Upper lobe of left lung (tissue), 6 donors: ENCODE measurements around the gene CCDC87. TPM values are rescaled to one million over a fixed set of nuclear protein-coding genes. Genes with fewer than 3 reads are reported as not detected.

Experiments
- ATAC-seq, 2 donors: fragments of 200-7000 bp; cut with Tn5 transposase; one replicate each; pipeline ENCODE4 v1.9.1; 2022; ENCODE audit warnings: mild to moderate bottlenecking in 2 of 2, moderate library complexity in 2 of 2; ENCODE audit not compliant: low FRiP score in 2 of 2
- DNase-seq, 2 donors: peaks; one replicate each; pipeline ENCODE4 v3.0.0-alpha.2; 2019 to 2020
- H3K27ac ChIP-seq, 4 donors: fragments of 200-600 bp; sonication (generic); one replicate each; pipeline ENCODE4 v1.5.1; 2016 to 2019
- H3K27me3 ChIP-seq, 4 donors: fragments of 200-600 bp; sonication (generic); one replicate each; pipeline ENCODE4 v1.5.1; 2017 to 2019
- H3K36me3 ChIP-seq, 4 donors: fragments of 200-600 bp; sonication (generic); one replicate each; pipeline ENCODE4 v1.5.1; 2016 to 2019
- H3K4me1 ChIP-seq, 4 donors: fragments of 200-600 bp; sonication (generic); one replicate each; pipeline ENCODE4 v1.5.1; 2018 to 2019
- H3K4me3 ChIP-seq, 4 donors: fragments of 200-600 bp; sonication (generic); one replicate each; pipeline ENCODE4 v1.5.1; 2017 to 2019; ENCODE audit warnings: mild to moderate bottlenecking in 2 of 4, moderate library complexity in 1 of 4
- H3K9me3 ChIP-seq, 4 donors: fragments of 200-600 bp; sonication (generic); one replicate each; pipeline ENCODE4 v1.5.1; 2018 to 2019
- EP300 ChIP-seq, 4 donors: sonication (generic); formaldehyde crosslinking; IDR thresholded peaks; one replicate each; pipeline ENCODE4 v1.5.1; 2017; ENCODE audit warnings: antibody characterized with exemption in 4 of 4, control low read depth in 2 of 4
- POLR2A ChIP-seq, 4 donors: fragments of 450-650 bp; IDR thresholded peaks; one replicate each; pipeline ENCODE4 v1.5.1; 2016 to 2017; ENCODE audit warnings: antibody characterized with exemption in 4 of 4, mild to moderate bottlenecking in 2 of 4
- POLR2AphosphoS5 ChIP-seq, 2 donors: sonication (generic); formaldehyde crosslinking; IDR thresholded peaks; one replicate each; pipeline ENCODE4 v1.5.1; 2017; ENCODE audit warnings: antibody characterized with exemption in 2 of 2
- WGBS, 2 donors: methylation state at CpG; one replicate each; pipeline ENCODE4 v1.1.5; 2017 to 2018; 5-methylcytosine and 5-hydroxymethylcytosine counted together
- total RNA-seq, 6 donors: library from RNA; depleted of rRNA in 4 of 6; stranded (reverse); fragments of >200 nt in 4 of 6; gene quantifications; one replicate each; pipeline versions ENCODE4 v1.1.0 to v1.2.1, GENCODE V29; 2016 to 2021
- TF ChIP-seq, protein P1 (sequence below), 6 experiments: fragments of 450-650 bp in 4 of 6; fragments of 200-600 bp in 2 of 6; sonication (generic) in 2 of 6; IDR thresholded peaks; one replicate each; pipeline ENCODE4 v1.5.1; 2016 to 2019; ENCODE audit warnings: antibody characterized with exemption in 6 of 6
- donor health status: DM: no; HTN: no; CAD: no; lungs with moderate emphysema.
- donor health status: DM: no; HTN: yes; CAD: no; lungs with severe emphysema.

The CCDC87 gene
- total RNA-seq, 6 donors from 2014 or later, result 0.20 to 4.2 (median 0.44) TPM; not detected in 1

DNA sequence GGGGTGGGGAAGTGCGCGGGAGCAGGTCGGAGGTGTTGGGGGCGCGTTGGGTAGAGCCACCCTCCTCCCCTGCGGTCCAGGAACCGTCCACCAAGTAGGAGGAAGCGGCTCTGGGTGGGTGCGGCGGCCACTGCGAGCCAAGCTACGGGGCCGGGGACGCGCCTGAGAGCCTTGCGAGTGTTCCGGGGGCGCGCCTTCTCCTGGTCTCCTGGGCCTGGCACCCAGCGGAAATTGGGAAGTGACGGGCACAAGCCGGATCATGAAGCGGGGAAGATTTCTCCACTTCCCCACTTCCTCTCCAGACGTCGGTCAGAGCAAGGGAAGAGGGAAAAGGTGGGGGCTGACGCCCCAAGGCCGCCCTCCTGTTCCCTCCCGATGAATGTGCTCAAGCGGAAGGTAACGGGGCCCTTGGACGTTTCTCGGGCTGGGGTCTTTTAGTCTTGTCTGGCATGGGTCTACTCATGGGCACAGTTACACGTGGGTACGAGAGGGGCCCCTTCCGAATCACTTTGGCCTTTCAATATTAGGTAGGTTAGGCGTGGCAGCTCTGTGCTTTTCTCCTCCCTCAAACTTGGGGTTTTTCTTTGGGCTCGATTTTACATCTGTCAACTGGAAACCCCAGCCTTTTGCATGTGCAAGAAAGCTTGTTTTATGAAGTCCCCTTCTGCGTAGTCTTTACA is 24.4 kb upstream of the CCDC87 start:
- Histone ChIP-seq H3K4me1 (peaks cover 46 to 58% (median 50%) of the 10 kb centered on the region in 4 donors), H3K36me3 (peaks cover 0 to 16% (median 0%) of the 10 kb centered on the region in 4 donors), H3K27ac (peak overlapping the region; percentile 95 to 97 (median 96)), H3K27me3 (no peaks in the 10 kb centered on the region), H3K4me3 (peak overlapping the region; percentile 62 to 88 (median 77)), H3K9me3 (no peaks in the 10 kb centered on the region)
- DNase-seq (peak in 1 of 2 donors; percentile 91), ATAC-seq (peak; percentile 70 to 81)
- TF ChIP-seq POLR2A (IDR thresholded peaks at IDR 0.05), result peak in 1 of 4 donors; percentile 9
- no peak for TF ChIP-seq EP300 (IDR thresholded peaks at IDR 0.05)
- peak in 1 of 2 donors; percentile 9 for TF ChIP-seq POLR2AphosphoS5 (IDR thresholded peaks at IDR 0.05)
- WGBS, 2 donors, result 0% methylated on average over 13 to 31 of the region's 38 CpGs

DNA sequence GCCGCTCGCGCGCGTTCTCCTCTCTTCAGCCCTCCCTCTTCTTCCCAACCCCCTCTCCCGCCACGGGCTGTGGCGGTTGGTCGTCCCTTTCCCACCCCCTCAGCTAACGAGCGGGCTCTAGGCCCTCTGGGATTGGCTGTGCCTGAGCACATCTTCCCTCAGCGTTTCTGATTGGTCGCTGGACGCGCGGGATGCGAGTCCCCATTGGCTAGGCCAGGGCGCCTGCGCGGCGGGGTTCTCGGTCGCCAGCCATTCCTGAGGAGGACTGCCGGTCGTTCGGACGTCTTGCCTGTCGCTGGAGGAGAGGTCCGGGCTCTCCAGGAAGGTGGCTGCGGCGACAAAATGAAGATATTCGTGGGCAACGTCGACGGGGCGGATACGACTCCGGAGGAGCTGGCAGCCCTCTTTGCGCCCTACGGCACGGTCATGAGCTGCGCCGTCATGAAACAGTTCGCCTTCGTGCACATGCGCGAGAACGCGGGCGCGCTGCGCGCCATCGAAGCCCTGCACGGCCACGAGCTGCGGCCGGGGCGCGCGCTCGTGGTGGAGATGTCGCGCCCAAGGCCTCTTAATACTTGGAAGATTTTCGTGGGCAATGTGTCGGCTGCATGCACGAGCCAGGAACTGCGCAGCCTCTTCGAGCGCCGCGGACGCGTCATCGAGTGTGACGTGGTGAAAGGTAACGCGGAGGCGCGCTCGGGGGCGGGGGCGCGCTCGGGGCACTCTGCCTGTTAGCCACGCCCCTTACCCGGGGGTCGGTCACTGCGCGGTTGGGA is 23.7 kb upstream of the CCDC87 start, which contains the start of gene RBM14:
Gene RBM14 (plus strand): TSS at position 252 of the 776 bp plus-strand sequence. CDS start 91 bp downstream, at position 343.
- H3K4me1 ChIP-seq, result peaks cover 40 to 50% (median 44%) of the 10 kb centered on the region in 4 donors
- WGBS, 2 donors, result 0 to 1% methylated on average over 20 to 37 of the region's 90 CpGs

DNA sequence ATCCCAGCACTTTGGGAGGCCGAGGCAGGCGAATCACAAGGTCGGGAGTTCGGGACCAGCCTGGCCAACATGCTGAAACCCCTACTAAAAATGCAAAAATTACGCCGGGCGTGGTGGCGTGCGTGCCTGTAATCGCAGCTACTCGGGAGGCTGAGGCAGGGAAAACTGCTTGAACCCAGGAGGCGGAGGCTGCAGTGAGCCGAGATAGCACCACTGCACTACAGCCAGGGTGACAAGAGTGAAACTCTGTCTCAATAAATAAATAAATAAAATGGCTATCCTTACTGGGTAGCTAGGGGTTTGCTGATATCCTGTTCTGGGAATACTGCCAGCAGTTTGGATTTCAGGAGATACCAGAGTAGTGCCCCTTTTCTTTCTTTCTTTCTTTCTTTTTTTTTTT is 21.2 kb upstream of the CCDC87 start:
- ATAC-seq (no peak), DNase-seq (no peak)
- H3K9me3 ChIP-seq, result no peaks in the 10 kb centered on the region
- WGBS, 2 donors, result 92 to 95% methylated on average over 13 of the region's 13 CpGs
- H3K27ac ChIP-seq, result no peak overlapping the region
- peaks cover 0 to 13% (median 0%) of the 10 kb centered on the region in 4 donors for H3K36me3 ChIP-seq
- H3K4me1 ChIP-seq, result peaks cover 21 to 26% (median 23%) of the 10 kb centered on the region in 4 donors
- no peak overlapping the region for H3K4me3 ChIP-seq
- no peaks in the 10 kb centered on the region for H3K27me3 ChIP-seq
- TF ChIP-seq POLR2AphosphoS5 (IDR thresholded peaks at IDR 0.05) (no peak), POLR2A (IDR thresholded peaks at IDR 0.05) (no peak)
- TF ChIP-seq, protein P1, sequence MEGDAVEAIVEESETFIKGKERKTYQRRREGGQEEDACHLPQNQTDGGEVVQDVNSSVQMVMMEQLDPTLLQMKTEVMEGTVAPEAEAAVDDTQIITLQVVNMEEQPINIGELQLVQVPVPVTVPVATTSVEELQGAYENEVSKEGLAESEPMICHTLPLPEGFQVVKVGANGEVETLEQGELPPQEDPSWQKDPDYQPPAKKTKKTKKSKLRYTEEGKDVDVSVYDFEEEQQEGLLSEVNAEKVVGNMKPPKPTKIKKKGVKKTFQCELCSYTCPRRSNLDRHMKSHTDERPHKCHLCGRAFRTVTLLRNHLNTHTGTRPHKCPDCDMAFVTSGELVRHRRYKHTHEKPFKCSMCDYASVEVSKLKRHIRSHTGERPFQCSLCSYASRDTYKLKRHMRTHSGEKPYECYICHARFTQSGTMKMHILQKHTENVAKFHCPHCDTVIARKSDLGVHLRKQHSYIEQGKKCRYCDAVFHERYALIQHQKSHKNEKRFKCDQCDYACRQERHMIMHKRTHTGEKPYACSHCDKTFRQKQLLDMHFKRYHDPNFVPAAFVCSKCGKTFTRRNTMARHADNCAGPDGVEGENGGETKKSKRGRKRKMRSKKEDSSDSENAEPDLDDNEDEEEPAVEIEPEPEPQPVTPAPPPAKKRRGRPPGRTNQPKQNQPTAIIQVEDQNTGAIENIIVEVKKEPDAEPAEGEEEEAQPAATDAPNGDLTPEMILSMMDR (IDR thresholded peaks at IDR 0.05), result no peak

More for the DNA sequence above, 23.7 kb upstream of the CCDC87 start, which contains the start of gene RBM14:
- no peaks in the 10 kb centered on the region for H3K27me3 ChIP-seq
- no peaks in the 10 kb centered on the region for H3K9me3 ChIP-seq
- peaks cover 0 to 16% (median 0%) of the 10 kb centered on the region in 4 donors for H3K36me3 ChIP-seq
- peak; percentile 98 to 99 for DNase-seq
- TF ChIP-seq POLR2AphosphoS5 (IDR thresholded peaks at IDR 0.05) (peak; percentile 99 to 100), POLR2A (IDR thresholded peaks at IDR 0.05) (peak in 3 of 4 donors; percentile 96 to 100 (median 99)), EP300 (IDR thresholded peaks at IDR 0.05) (peak in 1 of 4 donors; percentile 78)
- TF ChIP-seq, protein P1 (IDR thresholded peaks at IDR 0.05), result peak in 1 of 6 experiments; percentile 23
- H3K27ac ChIP-seq, result peak within 1 kb of the TSS; percentile 95 to 97 (median 96)
- peak within 1 kb of the TSS; percentile 69 to 88 (median 77) for H3K4me3 ChIP-seq
- peak; percentile 97 to 98 for ATAC-seq

DNA sequence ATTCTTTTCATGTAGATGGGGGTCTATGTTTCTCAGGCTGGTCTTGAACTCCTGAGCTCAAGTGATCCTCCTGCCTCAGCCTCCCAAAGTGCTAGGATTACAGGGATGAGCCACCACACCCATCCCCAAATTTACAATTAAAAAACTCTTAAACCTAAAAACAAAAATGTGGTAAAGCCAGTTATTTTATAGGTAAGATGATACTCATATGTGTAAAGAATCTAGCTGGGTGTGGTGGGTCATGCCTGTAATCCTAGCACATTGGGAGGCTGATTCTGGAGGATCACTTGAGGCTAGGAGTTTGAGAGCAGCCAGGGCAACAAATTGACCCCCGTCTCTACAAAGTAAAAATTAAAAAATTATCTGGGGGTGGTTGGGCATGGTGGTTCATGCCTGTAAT is 19.6 kb upstream of the CCDC87 start:
- no peak for DNase-seq
- H3K27me3 ChIP-seq, result no peaks in the 10 kb centered on the region
- 85 to 95% methylated on average over 1 of the region's 1 CpG for WGBS, 2 donors
- no peak for ATAC-seq
- H3K9me3 ChIP-seq, result no peaks in the 10 kb centered on the region
- TF ChIP-seq POLR2A (IDR thresholded peaks at IDR 0.05) (no peak), EP300 (IDR thresholded peaks at IDR 0.05) (no peak), POLR2AphosphoS5 (IDR thresholded peaks at IDR 0.05) (no peak)
- TF ChIP-seq, protein P1 (IDR thresholded peaks at IDR 0.05), result no peak
- no peak overlapping the region for H3K27ac ChIP-seq
- H3K36me3 ChIP-seq, result no peaks in the 10 kb centered on the region
- H3K4me3 ChIP-seq, result no peak overlapping the region
- peaks cover 7 to 11% (median 9%) of the 10 kb centered on the region in 4 donors for H3K4me1 ChIP-seq
